MCF 10A (cell line): ENCODE results near the gene ADAM22. TPM values are rescaled to one million over a fixed set of nuclear protein-coding genes. Genes with fewer than 3 reads are reported as not detected.

ENCODE experiments used
- BruUV-seq: library from RNA; stranded (reverse); fragments of 400-500 nt; replicated peaks from 2 replicates; lab custom pipeline; 2021; lab: Mats Ljungman, UMichigan
- CTCF ChIA-PET: fragments of 300-600 bp; sonication (Branson Sonifier 250); formaldehyde crosslinking; extraction: SDS; loops from one replicate; lab custom pipeline; 2021; ENCODE audit warnings: antibody characterized with exemption, inconsistent platforms; lab: Yijun Ruan, JAX
- POLR2A ChIA-PET: fragments of 300-600, 350-650 bp; sonication (Branson Sonifier 250); formaldehyde crosslinking; extraction: SDS; loops from one replicate; lab custom pipeline; 2020; ENCODE audit warnings: antibody characterized with exemption, inconsistent platforms; lab: Yijun Ruan, JAX
- DNase-seq: peaks from one replicate; pipeline ENCODE4 v3.0.0-alpha.2; 2018; ENCODE audit not compliant: unreplicated experiment
- H3K27ac Mint-ChIP-seq: one replicate; pipeline ENCODE4 v1.8.0; 2022; ENCODE audit warnings: mild to moderate bottlenecking, low read depth, mixed read lengths; ENCODE audit not compliant: unreplicated experiment
- H3K27me3 Mint-ChIP-seq: one replicate; pipeline ENCODE4 v1.8.0; 2022; ENCODE audit warnings: mixed read lengths; ENCODE audit not compliant: insufficient read depth, unreplicated experiment
- H3K36me3 Mint-ChIP-seq: one replicate; pipeline ENCODE4 v1.8.0; 2022; ENCODE audit warnings: mild to moderate bottlenecking, moderate library complexity, mixed read lengths; ENCODE audit not compliant: insufficient read depth, unreplicated experiment
- H3K4me1 Mint-ChIP-seq: one replicate; pipeline ENCODE4 v1.8.0; 2022; ENCODE audit warnings: mixed read lengths; ENCODE audit not compliant: insufficient read depth, unreplicated experiment
- H3K4me3 Mint-ChIP-seq: one replicate; pipeline ENCODE4 v1.8.0; 2022; ENCODE audit warnings: mild to moderate bottlenecking, moderate library complexity, mixed read lengths; ENCODE audit not compliant: unreplicated experiment
- H3K9me3 Mint-ChIP-seq: one replicate; pipeline ENCODE4 v1.8.0; 2022; ENCODE audit warnings: mixed read lengths; ENCODE audit not compliant: unreplicated experiment
- CTCF ChIP-seq: fragments of 200-600 bp; IDR thresholded peaks from one replicate; pipeline ENCODE4 v1.8.0; 2022; ENCODE audit warnings: antibody characterized with exemption, mild to moderate bottlenecking; ENCODE audit not compliant: unreplicated experiment
- intact Hi-C: fragments of 100-400 bp; cut with micrococcal nuclease; formaldehyde crosslinking; loops from 2 replicates; pipeline ENCODE4 v1.14.1; 2022
- total RNA-seq: library from RNA; stranded (reverse); gene quantifications from 2 replicates; pipeline ENCODE4 v1.2.3, GENCODE V29; 2022

Gene ADAM22
- total RNA-seq, 1 experiment from 2014 or later = not detected

GRCh38 chr7:88115258-88115796 is 181.3 kb downstream of the ADAM22 start:
- no peak overlapping the region for H3K4me3 Mint-ChIP-seq
- ChIA-PET POLR2A (no interaction called here), CTCF (interaction anchor here (0.6 to 0.8 kb wide), 2 partner anchors 609 to 712 kb away, joined by 3 to 4 read pairs; no protein-coding TSS in a partner anchor)
- intact Hi-C loops = no loop called here
- no peak for TF ChIP-seq CTCF
- no peaks in the 10 kb centered on the region for H3K9me3 Mint-ChIP-seq
- no TSS peak for BruUV-seq
- H3K27ac Mint-ChIP-seq = no peak overlapping the region
- no peak for DNase-seq
- no peaks in the 10 kb centered on the region for H3K4me1 Mint-ChIP-seq
- peaks cover 47% of the 10 kb centered on the region for H3K27me3 Mint-ChIP-seq
- peaks cover 6% of the 10 kb centered on the region for H3K36me3 Mint-ChIP-seq

GRCh38 chr7:88115816-88116215 is 181.8 kb downstream of the ADAM22 start:
- DNase-seq = no peak
- TF ChIP-seq CTCF = no peak
- Mint-ChIP-seq H3K9me3 (no peaks in the 10 kb centered on the region), H3K36me3 (peaks cover 6% of the 10 kb centered on the region), H3K4me1 (no peaks in the 10 kb centered on the region), H3K27me3 (peaks cover 42% of the 10 kb centered on the region), H3K4me3 (no peak overlapping the region), H3K27ac (no peak overlapping the region)
- no TSS peak for BruUV-seq
- intact Hi-C loops = no loop called here
- POLR2A ChIA-PET = no interaction called here
- CTCF ChIA-PET = interaction anchor here (0.6 to 0.8 kb wide), 3 partner anchors 69 to 713 kb away, joined by 3 to 4 read pairs (median 3); no protein-coding TSS in a partner anchor

- Mint-ChIP-seq H3K9me3 (no peaks in the 10 kb centered on the region), H3K27ac (no peak overlapping the region), H3K27me3 (peaks cover 39% of the 10 kb centered on the region), H3K4me1 (no peaks in the 10 kb centered on the region), H3K4me3 (no peak overlapping the region), H3K36me3 (peaks cover 6% of the 10 kb centered on the region)
- TF ChIP-seq CTCF = no peak
- intact Hi-C loops = no loop called here
- DNase-seq = no peak
- BruUV-seq = no TSS peak
- POLR2A ChIA-PET = no interaction called here
- CTCF ChIA-PET = interaction anchor here (0.6 to 0.8 kb wide), 3 partner anchors 69 to 713 kb away, joined by 3 to 4 read pairs (median 3); no protein-coding TSS in a partner anchor
Observed at GRCh38 chr7:88116235-88116795, 182.3 kb downstream of the ADAM22 start.

- Mint-ChIP-seq H3K4me3 (no peak overlapping the region), H3K27me3 (peaks cover 39% of the 10 kb centered on the region), H3K4me1 (no peaks in the 10 kb centered on the region), H3K27ac (no peak overlapping the region), H3K9me3 (no peaks in the 10 kb centered on the region), H3K36me3 (peaks cover 6% of the 10 kb centered on the region)
- TF ChIP-seq CTCF = no peak
- ChIA-PET POLR2A (interaction anchor here (0.6 kb wide), 1 partner anchor 171 kb away, joined by 3 read pairs; no protein-coding TSS in a partner anchor), CTCF (no interaction called here)
- no TSS peak for BruUV-seq
- DNase-seq = no peak
- intact Hi-C loops = no loop called here
Observed at GRCh38 chr7:88117325-88117724, 183.3 kb downstream of the ADAM22 start.
